ENCODE data around the gene KRTAP2-2.
"Not testable (repeated sequence)": the region's sequence is repeated elsewhere in the genome, so short reads cannot be mapped to it uniquely, and the experiment has no call there.

Gene KRTAP2-2, protein sequence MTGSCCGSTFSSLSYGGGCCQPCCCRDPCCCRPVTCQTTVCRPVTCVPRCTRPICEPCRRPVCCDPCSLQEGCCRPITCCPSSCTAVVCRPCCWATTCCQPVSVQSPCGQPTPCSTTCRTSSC

GRCh38 chr17:41055130-41055529 is at the start of gene KRTAP2-2:
TSS of gene KRTAP2-2 (minus strand) at chr17:41055230. CDS start at chr17:41055211, 19 bp downstream.
- not testable (repeated sequence) for DNase-seq (ENCODE audit: low spot score)

DNA sequence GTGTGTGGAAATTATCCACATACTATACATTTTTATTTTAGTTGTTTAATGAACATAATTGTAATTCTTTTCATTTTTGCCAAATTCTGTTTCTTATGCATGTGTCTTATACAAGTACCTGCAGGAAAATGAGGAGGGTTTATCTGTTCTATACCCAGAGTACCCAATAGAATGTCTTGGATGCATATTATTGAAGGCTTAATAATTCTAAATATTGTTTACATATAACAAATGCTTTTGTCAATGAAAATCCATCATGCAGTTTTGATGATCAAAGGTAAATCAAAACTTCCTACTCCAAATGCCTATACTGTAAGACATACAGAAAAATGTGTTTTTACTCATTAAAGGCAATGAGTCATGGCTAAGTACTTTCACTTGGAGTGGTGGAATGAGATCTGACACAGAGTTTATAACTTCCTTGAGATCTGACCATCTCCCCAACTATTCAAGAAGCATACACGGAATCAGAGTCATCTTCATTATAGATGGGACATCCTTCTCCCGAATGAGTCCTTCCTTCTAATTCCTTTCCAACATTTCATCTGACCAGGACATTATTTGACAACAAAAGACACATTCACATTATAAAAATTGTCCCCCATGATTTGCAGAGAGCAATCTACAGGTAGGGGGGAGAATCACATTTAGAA is 49.5 kb upstream of the KRTAP2-2 start:
- DNase-seq (ENCODE audit: low spot score), result peak; percentile 18

- no peak for DNase-seq (ENCODE audit: low spot score)
Measured at GRCh38 chr17:41103896-41104295, 48.9 kb upstream of the KRTAP2-2 start.

GRCh38 chr17:41101586-41102259 is 46.7 kb upstream of the KRTAP2-2 start, which contains the start of gene KRTAP4-16:
TSS of gene KRTAP4-16 (minus strand) at chr17:41102209. CDS start at chr17:41102209, 0 bp downstream.
- DNase-seq (ENCODE audit: low spot score), result no peak

DNA sequence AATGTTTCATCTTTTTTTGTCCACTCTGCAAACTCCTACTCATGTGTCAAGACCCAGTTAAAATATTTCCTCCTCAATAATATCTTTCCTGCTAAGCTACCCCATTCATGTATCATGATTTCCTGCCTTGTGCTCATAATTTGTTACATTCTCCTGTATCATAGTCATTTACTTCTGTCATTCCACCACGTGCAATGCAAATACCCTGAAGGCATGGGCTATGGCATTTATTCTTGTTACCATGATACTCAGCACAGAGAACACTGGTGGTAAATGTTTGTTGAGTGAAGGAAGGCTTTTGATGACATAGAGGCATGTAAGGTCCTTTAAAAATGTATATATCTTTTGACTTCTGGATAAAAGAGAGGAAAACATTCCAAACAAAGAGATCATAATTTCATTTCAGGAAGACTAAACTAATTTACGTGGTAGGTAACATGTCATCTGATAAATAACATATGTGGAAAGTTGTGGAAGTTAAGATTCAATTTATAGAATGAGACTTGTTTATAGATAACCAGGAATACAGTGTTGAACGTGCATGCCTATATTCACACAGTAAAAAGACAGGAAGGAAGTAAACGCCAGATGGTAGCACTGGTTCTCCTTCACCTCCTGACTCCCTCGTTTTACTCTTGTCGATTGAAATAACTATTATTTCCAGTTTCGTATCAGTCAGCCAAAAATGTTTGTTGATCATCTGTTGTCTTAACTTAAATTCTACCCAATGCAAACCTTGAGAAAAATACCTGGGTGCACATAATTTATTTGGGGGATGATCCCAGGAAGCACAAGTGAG is 44.9 kb upstream of the KRTAP2-2 start:
- not testable (repeated sequence) for DNase-seq (ENCODE audit: low spot score)

- DNase-seq (ENCODE audit: low spot score), result no peak
Measured at GRCh38 chr17:41098481-41098880, 43.5 kb upstream of the KRTAP2-2 start.

DNA sequence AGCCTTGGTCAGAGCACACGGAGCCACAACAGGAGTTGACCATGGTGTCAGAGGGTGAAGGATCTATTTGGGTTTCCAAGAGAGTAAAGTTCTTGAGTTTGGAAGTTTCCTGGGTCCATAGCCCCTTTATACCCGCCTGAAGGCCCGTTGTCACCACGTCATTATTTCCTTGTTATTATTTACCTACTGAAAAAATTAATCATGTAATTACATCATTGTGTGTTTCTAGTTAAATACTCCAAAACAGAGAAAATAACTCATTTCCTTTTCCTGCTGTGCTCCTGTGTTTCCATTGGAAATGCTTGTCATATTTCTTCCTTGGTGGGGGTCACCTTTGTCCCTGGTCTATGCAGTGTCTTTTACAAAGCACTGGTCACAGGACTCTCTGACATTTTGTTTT is 43.0 kb upstream of the KRTAP2-2 start, which contains the start of gene KRTAP4-8:
KRTAP4-8 (minus strand) TSS at position 101 of the 400 bp plus-strand sequence; CDS start at position 43, 58 bp downstream.
- no peak for DNase-seq (ENCODE audit: low spot score)

DNA sequence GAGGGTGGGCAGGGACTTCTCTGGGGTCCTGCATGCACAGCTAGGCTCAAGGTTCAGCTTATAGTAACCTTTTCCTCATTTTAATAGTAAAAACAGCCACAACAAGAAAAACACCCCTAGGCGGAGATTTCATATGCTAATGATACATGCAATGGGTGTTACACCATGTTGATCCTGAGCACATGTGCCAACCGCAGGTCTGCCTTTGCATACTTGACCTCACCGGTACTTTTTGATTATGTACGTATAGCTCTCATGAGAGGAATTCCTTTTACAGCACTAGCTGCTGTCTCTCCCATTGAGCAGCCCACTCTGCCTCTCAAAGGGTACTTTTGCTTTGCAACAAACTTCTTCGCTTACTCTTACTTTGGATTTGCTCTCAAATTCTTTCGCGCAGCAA is 41.0 kb upstream of the KRTAP2-2 start:
- DNase-seq (ENCODE audit: low spot score), result peak; percentile 14

DNA sequence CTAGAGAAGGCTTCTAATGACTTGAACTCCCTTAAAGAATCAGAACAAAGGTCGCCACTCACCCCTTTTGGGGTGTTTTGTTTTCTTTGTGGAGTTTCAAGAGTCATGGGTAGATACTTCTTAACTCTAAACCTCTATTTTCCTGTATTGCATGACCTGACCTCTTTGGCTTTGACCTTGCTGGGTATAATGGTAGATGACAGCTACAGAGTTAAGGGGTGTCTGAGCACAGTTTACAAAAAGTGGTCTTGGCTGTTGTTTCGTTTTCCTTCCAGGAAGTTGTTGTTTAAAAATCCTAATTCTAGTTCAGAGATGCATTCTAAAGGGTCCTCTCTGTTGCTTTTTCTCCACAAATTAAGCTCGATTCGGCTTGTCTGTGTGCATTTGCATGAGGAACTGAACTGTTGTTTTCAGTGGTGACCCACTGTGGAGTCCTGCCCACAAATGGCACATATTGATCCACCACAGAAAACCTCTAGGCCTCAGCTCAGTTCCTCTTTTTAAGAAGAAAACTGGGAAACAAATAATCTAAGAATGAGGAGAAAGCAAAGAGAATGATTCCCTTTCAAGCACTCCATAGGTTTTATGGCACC is 33.8 kb upstream of the KRTAP2-2 start:
- DNase-seq (ENCODE audit: low spot score), result not testable (repeated sequence)

- not testable (repeated sequence) for DNase-seq (ENCODE audit: low spot score)
Measured at GRCh38 chr17:41084100-41084856, 29.2 kb upstream of the KRTAP2-2 start, which contains the start of gene KRTAP4-7. TSS of gene KRTAP4-7 (plus strand) at chr17:41084150. CDS start at chr17:41084207, 57 bp downstream.

- not testable (repeated sequence) for DNase-seq (ENCODE audit: low spot score)
Measured at GRCh38 chr17:41083427-41083826, 28.4 kb upstream of the KRTAP2-2 start.

DNA sequence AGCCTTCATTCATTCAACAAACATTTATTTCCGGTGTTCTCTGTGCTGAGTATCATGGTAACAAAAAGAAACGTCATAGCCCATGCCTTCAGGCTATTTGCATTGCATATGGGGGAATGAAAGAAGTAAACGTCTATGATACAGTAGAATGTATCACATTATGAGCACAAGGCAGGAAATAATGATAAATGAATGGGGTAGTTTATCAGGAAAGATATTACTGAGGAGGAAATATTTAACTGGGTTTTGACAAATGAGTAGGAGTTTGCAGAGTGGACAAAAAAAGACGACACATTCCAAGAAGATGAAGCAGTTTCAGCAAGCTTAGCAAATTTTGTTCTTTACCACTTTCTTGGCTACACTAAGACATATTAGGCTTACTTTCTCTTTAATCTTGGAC is 27.6 kb upstream of the KRTAP2-2 start:
- DNase-seq (ENCODE audit: low spot score), result no peak

- DNase-seq (ENCODE audit: low spot score), result no peak
Measured at GRCh38 chr17:41076788-41077187, 21.8 kb upstream of the KRTAP2-2 start.

DNA sequence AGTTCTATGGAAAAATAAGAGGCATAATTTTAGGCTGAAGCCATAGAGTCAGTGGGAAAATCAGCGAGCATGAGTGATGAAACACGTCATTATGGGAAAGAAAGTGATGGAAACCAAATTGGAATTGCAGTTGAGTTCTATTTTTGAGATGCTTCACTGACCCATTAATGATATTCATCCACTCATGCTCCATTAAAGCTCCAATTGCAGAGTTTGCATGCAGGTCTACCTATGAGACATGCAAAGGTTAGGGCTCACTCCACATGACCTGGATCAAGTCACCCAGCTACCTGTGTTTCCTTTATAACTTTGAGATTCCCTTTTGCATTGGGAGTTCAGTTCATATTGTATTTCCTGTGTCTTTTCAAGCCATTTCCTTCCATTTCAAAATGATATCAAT is 18.6 kb upstream of the KRTAP2-2 start:
- DNase-seq (ENCODE audit: low spot score), result no peak

DNA sequence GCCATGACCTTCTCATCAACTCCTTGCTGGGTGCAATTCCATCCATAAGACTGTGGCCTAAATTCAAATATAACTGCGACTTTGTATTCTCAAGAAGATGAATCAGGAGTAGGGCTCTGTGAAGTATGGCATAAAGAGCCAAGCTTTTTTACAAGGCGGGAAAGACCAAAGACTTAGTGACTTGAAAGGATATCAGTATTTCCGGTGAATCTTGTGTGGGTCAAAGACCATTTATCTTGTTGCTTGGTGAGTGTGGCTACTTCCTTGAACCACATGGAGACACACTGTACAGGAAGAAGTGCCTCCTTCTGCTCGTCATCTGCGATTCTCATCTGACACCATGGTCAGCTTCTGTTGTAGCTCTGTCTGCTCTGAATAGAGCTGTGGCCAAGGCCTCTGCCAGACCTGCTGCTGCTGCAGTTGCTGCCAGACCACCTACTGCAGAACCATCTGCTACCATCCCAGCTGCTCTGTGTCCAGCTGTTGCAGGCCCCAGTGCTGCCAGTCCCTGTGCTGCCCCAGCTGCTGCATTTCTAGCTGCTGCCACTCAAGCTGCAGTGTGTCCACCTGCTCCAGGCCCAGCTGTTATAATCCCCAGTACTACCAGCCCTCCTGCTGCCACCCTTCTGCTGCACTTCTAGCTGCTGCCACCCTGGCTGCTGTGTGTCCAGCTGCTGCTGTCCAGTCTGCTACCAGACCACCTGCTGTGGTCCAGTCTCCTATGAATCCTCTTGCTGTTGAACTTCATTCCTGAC is 16.8 kb upstream of the KRTAP2-2 start:
- DNase-seq (ENCODE audit: low spot score), result no peak

DNA sequence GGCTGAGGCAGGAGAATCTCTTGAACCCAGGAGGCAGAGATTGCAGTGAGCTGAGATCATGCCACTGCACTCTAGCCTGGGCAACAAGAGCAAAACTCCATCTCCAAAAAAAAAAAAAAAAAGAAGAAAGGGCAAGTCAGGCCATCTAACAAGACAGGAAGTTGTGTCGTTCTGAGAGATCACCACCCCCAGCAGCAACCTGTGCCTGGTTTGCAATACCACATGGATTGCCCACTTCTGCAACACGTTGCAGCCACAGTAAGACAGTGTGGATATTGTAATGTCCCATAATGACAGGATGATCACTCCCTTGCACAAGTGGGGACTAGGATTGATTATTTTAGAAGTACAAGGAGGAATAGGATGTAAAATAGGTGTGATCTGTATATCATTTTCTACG is 14.0 kb upstream of the KRTAP2-2 start:
- DNase-seq (ENCODE audit: low spot score), result no peak

DNA sequence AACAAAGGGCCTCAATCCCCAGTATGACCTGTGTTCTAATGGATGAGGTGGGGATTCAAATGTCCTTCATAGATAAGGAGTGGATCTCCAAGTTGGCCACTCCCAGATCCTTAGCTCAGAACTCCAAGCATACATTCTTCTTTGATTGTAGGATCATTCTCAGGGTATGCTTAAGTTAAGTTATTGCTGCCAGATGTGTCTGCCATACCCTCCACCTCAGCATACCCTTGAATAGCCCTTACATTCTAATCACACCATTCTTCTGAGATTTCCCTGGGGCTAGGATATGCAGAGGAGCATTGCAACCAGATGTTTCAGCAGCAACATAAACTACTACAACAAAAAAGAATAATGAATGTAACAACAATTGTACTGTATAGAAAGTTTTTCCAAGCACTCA is 12.3 kb upstream of the KRTAP2-2 start:
- DNase-seq (ENCODE audit: low spot score), result no peak

DNA sequence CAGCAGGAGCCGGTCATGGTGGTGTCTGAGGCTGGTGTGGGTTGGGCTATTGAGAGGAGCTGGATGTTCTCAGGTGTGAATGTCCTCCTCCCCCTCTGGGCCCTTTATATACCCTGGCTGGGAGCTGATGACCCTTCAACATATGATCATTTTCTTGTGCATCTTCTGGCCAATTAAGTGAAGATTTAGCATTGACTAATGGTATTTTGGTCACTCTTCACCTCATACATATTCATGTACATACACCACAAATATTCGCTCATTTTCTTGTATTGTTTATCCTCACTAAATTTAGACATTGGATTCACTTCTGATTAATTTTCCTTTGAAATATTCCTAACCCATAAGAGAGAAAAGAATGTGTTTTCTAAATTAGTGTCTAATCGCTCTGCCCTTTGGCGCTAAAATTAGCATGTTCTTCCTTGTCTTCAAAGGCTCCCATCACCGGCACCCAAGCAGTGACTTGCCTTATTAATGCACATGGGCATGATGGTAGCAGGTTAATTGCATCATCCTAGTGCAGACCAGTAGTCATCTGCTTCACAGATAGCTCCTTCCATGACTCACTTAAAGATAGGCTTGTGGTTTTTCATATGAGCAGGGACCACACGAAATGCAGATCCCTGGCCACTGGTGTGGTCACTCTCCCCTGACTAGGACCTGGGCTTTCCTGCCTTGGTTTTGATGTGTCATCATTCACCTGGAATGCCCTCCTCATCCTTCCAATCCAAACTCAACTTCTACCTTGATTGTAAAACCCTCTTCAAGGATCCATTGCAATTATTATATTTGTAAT is 11.0 kb upstream of the KRTAP2-2 start, which contains the start of gene KRTAP2-4:
KRTAP2-4 (minus strand) TSS at position 51 of the 796 bp plus-strand sequence; CDS start at position 17, 34 bp downstream.
- peak; percentile 94 for DNase-seq (ENCODE audit: low spot score)

DNA sequence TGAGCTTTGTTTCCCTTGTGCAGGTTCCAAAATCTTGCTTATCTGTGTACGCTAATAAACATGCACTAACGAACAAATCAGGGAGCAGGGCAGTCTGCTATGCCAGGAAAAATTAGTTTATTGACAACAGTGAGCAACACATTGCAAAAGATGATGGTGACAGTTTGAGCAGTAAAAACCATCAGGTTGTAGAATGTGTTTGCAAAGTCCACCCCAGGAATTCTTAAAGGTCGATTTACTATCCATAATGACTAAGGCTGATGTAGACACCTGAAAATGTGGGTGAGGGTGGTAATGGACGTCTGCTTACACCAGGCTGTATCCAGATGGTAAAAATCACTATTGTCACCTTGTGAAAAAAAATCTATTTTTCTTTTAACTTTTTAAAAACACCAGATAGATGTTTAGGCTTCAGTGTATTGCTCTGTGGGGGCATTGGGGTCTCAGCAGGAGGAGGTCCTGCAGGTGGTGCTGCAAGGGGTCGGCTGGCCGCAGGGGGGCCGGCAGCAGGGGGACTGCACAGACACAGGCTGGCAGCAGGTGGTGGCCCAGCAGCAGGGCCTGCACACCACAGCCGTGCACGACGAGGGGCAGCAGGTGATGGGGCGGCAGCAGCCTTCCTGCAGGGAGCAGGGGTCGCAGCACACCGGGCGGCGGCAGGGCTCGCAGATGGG is 10.1 kb upstream of the KRTAP2-2 start:
- DNase-seq (ENCODE audit: low spot score), result not testable (repeated sequence)

Measured in SW480 (cell line).